DND-41 (cell line): ENCODE measurements around the gene PM20D2.

ENCODE experiments used
- ATAC-seq: fragments of 200-7000 bp; cut with Tn5 transposase; 3 replicates; pipeline ENCODE4 v1.9.1; 2021; ENCODE audit warnings: low read depth; ENCODE audit not compliant: insufficient read depth
- DNase-seq: peaks from one replicate; pipeline ENCODE4 v3.0.0-alpha.2; 2020
- H2AFZ ChIP-seq: 2 replicates; pipeline ENCODE4 v1.6.0; 2012; ENCODE audit warnings: low read depth, low read length
- H3K27ac ChIP-seq: 2 replicates; pipeline ENCODE4 v1.5.1; 2012; ENCODE audit warnings: low read length, inconsistent platforms
- H3K27me3 ChIP-seq: fragments of 200-600 bp; sonication (generic); 2 replicates; pipeline ENCODE4 v1.6.0; 2012; ENCODE audit warnings: low read length, mild to moderate bottlenecking, inconsistent platforms; ENCODE audit not compliant: insufficient read depth, poor library complexity
- H3K36me3 ChIP-seq: 2 replicates; pipeline ENCODE4 v1.5.1; 2012; ENCODE audit warnings: low read length, inconsistent platforms; ENCODE audit not compliant: insufficient read depth
- H3K4me1 ChIP-seq: 2 replicates; pipeline ENCODE4 v1.5.1; 2012; ENCODE audit warnings: mild to moderate bottlenecking, low read length; ENCODE audit not compliant: insufficient read depth
- H3K4me2 ChIP-seq: 2 replicates; pipeline ENCODE4 v1.6.0; 2012; ENCODE audit warnings: mild to moderate bottlenecking, moderate library complexity, low read length, inconsistent platforms; ENCODE audit not compliant: insufficient read depth
- H3K4me3 ChIP-seq, 2 experiments: fragments of 200-600 bp in 1 of 2; shearing (Covaris generic) in 1 of 2; 2 replicates each; pipeline ENCODE4 v1.5.1; 2012 to 2016; ENCODE audit warnings: inconsistent platforms in 2 of 2, low read length in 2 of 2, mild to moderate bottlenecking in 2 of 2, low read depth in 1 of 2, moderate library complexity in 1 of 2
- H3K79me2 ChIP-seq: 2 replicates; pipeline ENCODE4 v1.6.0; 2012; ENCODE audit warnings: low read length, inconsistent platforms; ENCODE audit not compliant: insufficient read depth
- H3K9ac ChIP-seq: 2 replicates; pipeline ENCODE4 v1.6.0; 2012; ENCODE audit warnings: low read depth, mild to moderate bottlenecking, inconsistent platforms, low read length, moderate library complexity
- H3K9me3 ChIP-seq: 2 replicates; pipeline ENCODE4 v1.5.1; 2012; ENCODE audit warnings: low read length, moderate library complexity, mild to moderate bottlenecking, inconsistent platforms; ENCODE audit not compliant: insufficient read depth, severe bottlenecking
- H4K20me1 ChIP-seq: 2 replicates; pipeline ENCODE4 v1.6.0; 2012; ENCODE audit warnings: low read length; ENCODE audit not compliant: insufficient read depth
- EZH2 ChIP-seq: IDR thresholded peaks from 3 replicates; pipeline ENCODE4 v1.6.1; 2012; ENCODE audit warnings: borderline replicate concordance, low read depth, mild to moderate bottlenecking, moderate library complexity, low read length, inconsistent platforms; ENCODE audit not compliant: severe bottlenecking
- TF ChIP-seq, protein P1 (sequence below): IDR thresholded peaks from 2 replicates; pipeline ENCODE4 v1.5.1; 2012; ENCODE audit warnings: borderline replicate concordance, low read length, moderate library complexity, mild to moderate bottlenecking; ENCODE audit not compliant: poor library complexity, severe bottlenecking; ENCODE audit errors: extremely low read depth

Gene PM20D2

DNA sequence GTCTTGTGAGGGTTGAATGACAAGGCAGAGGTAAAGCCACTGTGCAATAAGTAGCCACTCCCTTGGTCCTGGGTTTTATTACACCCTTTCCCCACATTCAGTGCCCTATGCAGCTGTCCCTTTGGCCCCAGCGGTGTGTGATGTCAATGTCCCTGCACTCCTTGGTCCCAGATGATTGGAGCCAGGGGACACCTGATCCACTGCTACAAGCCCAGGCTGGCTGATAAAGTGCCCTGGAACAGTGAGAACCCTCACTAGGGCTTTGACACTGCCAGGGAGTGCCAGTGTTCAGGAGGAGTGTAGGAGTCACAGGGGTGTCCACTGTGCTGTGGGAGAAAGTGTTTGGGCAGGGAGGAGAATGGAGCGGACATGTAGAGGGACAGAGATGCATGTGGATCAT, 40.9 kb downstream of the PM20D2 start:
- Histone ChIP-seq H4K20me1 (no peaks in the 10 kb centered on the region), H3K4me1 (no peaks in the 10 kb centered on the region)

DNA sequence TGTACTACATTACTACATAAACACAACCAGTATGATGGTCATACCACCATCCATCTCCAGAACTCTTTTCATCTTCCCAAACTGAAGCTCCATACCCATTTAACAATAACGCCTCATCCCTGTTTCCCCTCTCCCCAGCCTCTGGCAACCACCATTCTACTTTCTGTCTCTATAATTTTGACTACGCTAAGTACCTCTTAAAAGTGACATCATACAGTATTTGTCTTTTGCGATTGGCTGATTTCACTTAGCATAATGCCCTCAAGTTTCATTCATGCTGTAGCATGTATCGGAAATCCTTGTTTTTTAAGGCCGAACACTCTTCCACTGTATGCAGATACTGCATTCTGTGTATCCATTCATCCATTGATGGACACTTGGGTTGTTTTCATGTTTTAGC, 41.6 kb downstream of the PM20D2 start:
- Histone ChIP-seq H3K27me3 (no peaks in the 10 kb centered on the region), H3K36me3 (no peaks in the 10 kb centered on the region), H4K20me1 (no peaks in the 10 kb centered on the region), H3K79me2 (no peaks in the 10 kb centered on the region), H3K4me2 (no peak overlapping the region), H3K27ac (no peak overlapping the region), H3K9ac (no peak overlapping the region), H3K4me1 (no peaks in the 10 kb centered on the region), H3K9me3 (no peaks in the 10 kb centered on the region), H2AFZ (no peak overlapping the region), H3K4me3 (no peak overlapping the region)
- no peak for DNase-seq
- no peak for TF ChIP-seq EZH2
- TF ChIP-seq, protein P1, sequence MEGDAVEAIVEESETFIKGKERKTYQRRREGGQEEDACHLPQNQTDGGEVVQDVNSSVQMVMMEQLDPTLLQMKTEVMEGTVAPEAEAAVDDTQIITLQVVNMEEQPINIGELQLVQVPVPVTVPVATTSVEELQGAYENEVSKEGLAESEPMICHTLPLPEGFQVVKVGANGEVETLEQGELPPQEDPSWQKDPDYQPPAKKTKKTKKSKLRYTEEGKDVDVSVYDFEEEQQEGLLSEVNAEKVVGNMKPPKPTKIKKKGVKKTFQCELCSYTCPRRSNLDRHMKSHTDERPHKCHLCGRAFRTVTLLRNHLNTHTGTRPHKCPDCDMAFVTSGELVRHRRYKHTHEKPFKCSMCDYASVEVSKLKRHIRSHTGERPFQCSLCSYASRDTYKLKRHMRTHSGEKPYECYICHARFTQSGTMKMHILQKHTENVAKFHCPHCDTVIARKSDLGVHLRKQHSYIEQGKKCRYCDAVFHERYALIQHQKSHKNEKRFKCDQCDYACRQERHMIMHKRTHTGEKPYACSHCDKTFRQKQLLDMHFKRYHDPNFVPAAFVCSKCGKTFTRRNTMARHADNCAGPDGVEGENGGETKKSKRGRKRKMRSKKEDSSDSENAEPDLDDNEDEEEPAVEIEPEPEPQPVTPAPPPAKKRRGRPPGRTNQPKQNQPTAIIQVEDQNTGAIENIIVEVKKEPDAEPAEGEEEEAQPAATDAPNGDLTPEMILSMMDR: no peak
- no peak for ATAC-seq

More for the DNA sequence above, 40.9 kb downstream of the PM20D2 start:
- ATAC-seq (no peak), DNase-seq (no peak)
- H3K9me3 ChIP-seq: no peaks in the 10 kb centered on the region
- no peak overlapping the region for H3K4me3 ChIP-seq
- no peaks in the 10 kb centered on the region for H3K79me2 ChIP-seq
- H3K27ac ChIP-seq: no peak overlapping the region
- no peaks in the 10 kb centered on the region for H3K27me3 ChIP-seq
- H3K36me3 ChIP-seq: no peaks in the 10 kb centered on the region
- no peak overlapping the region for H3K9ac ChIP-seq
- no peak overlapping the region for H3K4me2 ChIP-seq
- no peak for TF ChIP-seq EZH2
- TF ChIP-seq, protein P1: no peak
- H2AFZ ChIP-seq: no peak overlapping the region

DNA sequence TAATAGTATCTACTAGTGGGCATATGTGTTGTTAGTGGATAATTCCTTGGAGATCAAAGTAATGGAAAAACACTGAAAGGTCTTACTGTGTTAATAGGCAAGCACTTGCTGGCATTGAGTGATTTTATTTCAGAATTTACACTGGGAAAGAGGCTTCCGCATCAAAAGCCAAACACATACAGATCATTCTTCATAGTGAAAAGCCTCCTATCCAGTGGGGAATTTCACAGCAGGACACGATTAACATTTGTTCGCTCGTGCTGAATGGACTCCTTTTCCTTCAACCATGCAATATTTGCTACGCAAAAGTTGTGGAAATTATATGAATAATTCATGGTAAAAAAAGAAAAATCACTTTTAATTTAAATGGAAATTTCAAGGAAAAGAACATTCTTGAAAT, 44.9 kb downstream of the PM20D2 start:
- DNase-seq: no peak
- peaks cover 7% of the 10 kb centered on the region for H3K9me3 ChIP-seq
- no peaks in the 10 kb centered on the region for H3K79me2 ChIP-seq
- no peak overlapping the region for H3K4me3 ChIP-seq
- H3K9ac ChIP-seq: no peak overlapping the region
- H3K4me1 ChIP-seq: no peaks in the 10 kb centered on the region
- no peaks in the 10 kb centered on the region for H3K36me3 ChIP-seq
- no peak overlapping the region for H3K27ac ChIP-seq
- H2AFZ ChIP-seq: no peak overlapping the region
- no peaks in the 10 kb centered on the region for H4K20me1 ChIP-seq
- TF ChIP-seq, protein P1: no peak
- TF ChIP-seq EZH2: no peak
- no peaks in the 10 kb centered on the region for H3K27me3 ChIP-seq
- H3K4me2 ChIP-seq: no peak overlapping the region
- ATAC-seq: no peak

DNA sequence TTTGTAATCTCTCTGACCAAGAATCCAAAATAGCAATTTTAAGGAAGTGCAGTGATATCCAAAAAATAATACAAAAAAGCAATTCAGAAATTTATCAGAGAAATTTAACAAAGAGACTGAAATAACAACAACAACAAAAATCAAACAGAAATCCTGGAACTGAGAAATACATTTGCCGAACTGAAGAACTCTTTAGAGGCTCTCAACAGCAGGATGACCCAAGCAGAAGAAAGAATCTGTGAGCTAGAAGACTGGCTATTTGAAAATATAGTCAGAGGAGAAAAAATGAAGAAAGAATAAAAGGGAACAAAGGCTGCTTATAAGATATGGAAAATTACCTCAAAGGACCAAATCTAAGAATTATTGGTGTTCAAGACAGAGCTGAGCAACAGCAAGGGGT, 48.7 kb downstream of the PM20D2 start:
- TF ChIP-seq, protein P1: no peak
- no peak for TF ChIP-seq EZH2
- DNase-seq (no peak), ATAC-seq (no peak)
- no peaks in the 10 kb centered on the region for H3K36me3 ChIP-seq
- no peak overlapping the region for H3K4me2 ChIP-seq
- no peaks in the 10 kb centered on the region for H3K4me1 ChIP-seq
- H4K20me1 ChIP-seq: no peaks in the 10 kb centered on the region
- no peak overlapping the region for H2AFZ ChIP-seq
- no peak overlapping the region for H3K27ac ChIP-seq
- no peak overlapping the region for H3K4me3 ChIP-seq
- H3K9me3 ChIP-seq: peaks cover 7% of the 10 kb centered on the region
- H3K27me3 ChIP-seq: no peaks in the 10 kb centered on the region
- H3K79me2 ChIP-seq: no peaks in the 10 kb centered on the region
- no peak overlapping the region for H3K9ac ChIP-seq
